Measurements from ENCODE around the gene SMARCB1.

GRCh38 chr22:23791738-23792645, 5.2 kb downstream of the SMARCB1 start:
- TF ChIP-seq CTCF (IDR thresholded peaks at IDR 0.05; ENCODE audit: low read depth, low read length) = no peak
- TF ChIP-seq POLR2A (IDR thresholded peaks at IDR 0.05; ENCODE audit: extremely low read depth, insufficient read length) = no peak
- TF ChIP-seq MAX (IDR thresholded peaks at IDR 0.05; ENCODE audit: low read depth, low read length) = no peak
- TF ChIP-seq MYC (IDR thresholded peaks at IDR 0.05; ENCODE audit: low read depth, low read length) = no peak
